ENCODE data around the gene CREB3L1. TPM values are rescaled to one million over a fixed set of nuclear protein-coding genes. Genes with fewer than 3 reads are reported as not detected.

The CREB3L1 gene
- total RNA-seq, 6 donors from 2014 or later: 19.9 to 66.8 (median 38.7) TPM

DNA sequence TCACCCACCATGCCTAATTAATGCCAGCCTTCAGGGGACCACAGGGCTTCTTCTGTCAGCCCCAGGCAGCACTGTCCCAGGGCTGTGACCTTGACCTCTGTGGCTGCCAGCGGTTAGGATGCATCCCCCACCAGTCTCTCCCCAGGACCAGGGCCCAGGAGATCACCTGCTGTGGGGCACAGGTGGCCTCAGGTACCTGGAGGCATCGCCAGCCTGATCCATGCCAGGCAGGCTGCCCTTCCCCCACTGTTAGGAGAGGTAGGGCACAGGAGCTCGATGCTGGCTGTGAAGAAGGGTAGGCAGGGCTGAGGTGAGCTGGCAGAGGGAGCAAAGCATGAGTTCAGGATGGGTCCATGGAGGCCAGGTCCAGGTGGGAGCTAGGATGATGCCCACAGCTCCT is 87.3 kb downstream of the CREB3L1 start:
- peaks cover 0 to 15% (median 14%) of the 10 kb centered on the region in 4 donors for H3K36me3 ChIP-seq
- WGBS, 2 donors: 76% methylated on average over 2 of the region's 3 CpGs; no CpG with 5 or more reads in 1 of the 2 donors
- peak overlapping the region in 1 of 4 donors; percentile 91 for H3K27ac ChIP-seq
- ATAC-seq (ENCODE audit: low FRiP score in 2 of 2) (no peak), DNase-seq (peak in 1 of 2 donors; percentile 29)
- H3K4me3 ChIP-seq: no peak overlapping the region
- H3K9me3 ChIP-seq: no peaks in the 10 kb centered on the region
- TF ChIP-seq, protein P1, sequence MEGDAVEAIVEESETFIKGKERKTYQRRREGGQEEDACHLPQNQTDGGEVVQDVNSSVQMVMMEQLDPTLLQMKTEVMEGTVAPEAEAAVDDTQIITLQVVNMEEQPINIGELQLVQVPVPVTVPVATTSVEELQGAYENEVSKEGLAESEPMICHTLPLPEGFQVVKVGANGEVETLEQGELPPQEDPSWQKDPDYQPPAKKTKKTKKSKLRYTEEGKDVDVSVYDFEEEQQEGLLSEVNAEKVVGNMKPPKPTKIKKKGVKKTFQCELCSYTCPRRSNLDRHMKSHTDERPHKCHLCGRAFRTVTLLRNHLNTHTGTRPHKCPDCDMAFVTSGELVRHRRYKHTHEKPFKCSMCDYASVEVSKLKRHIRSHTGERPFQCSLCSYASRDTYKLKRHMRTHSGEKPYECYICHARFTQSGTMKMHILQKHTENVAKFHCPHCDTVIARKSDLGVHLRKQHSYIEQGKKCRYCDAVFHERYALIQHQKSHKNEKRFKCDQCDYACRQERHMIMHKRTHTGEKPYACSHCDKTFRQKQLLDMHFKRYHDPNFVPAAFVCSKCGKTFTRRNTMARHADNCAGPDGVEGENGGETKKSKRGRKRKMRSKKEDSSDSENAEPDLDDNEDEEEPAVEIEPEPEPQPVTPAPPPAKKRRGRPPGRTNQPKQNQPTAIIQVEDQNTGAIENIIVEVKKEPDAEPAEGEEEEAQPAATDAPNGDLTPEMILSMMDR (IDR thresholded peaks at IDR 0.05): no peak
- TF ChIP-seq POLR2AphosphoS5 (IDR thresholded peaks at IDR 0.05) (no peak), EP300 (IDR thresholded peaks at IDR 0.05) (no peak)
- H3K4me1 ChIP-seq: peaks cover 40 to 71% (median 54%) of the 10 kb centered on the region in 4 donors
- no peaks in the 10 kb centered on the region for H3K27me3 ChIP-seq

DNA sequence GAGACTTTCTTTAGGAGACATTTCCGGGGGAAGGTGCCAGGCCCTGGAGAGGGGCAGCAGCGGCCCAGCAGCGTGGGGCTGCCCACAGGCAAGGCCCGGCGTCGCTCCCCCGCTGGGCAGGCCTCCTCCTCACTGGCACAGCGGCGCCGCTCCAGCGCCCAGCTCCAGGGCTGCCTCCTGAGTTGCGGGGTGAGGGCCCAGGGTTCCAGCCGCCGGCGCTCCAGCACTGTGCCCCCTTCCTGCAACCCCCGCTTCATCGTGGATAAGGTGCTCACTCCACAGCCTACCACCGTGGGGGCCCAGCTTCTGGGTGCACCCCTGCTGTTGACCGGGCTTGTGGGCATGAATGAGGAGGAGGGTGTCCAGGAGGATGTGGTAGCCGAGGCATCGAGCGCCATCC is 88.8 kb downstream of the CREB3L1 start:
- 91 to 95% methylated on average over 18 to 22 of the region's 22 CpGs for WGBS, 2 donors
- Histone ChIP-seq H3K36me3 (peaks cover 0 to 30% (median 29%) of the 10 kb centered on the region in 4 donors), H3K27ac (peak overlapping the region in 1 of 4 donors; percentile 7), H3K4me3 (no peak overlapping the region), H3K27me3 (no peaks in the 10 kb centered on the region), H3K9me3 (no peaks in the 10 kb centered on the region), H3K4me1 (peaks cover 30 to 64% (median 45%) of the 10 kb centered on the region in 4 donors)
- TF ChIP-seq POLR2A (IDR thresholded peaks at IDR 0.05): no peak
- TF ChIP-seq POLR2AphosphoS5 (IDR thresholded peaks at IDR 0.05): no peak
- TF ChIP-seq EP300 (IDR thresholded peaks at IDR 0.05): no peak
- TF ChIP-seq, protein P1 (IDR thresholded peaks at IDR 0.05): no peak
- ATAC-seq (ENCODE audit: low FRiP score in 2 of 2): no peak
- peak in 1 of 2 donors; percentile 85 for DNase-seq

DNA sequence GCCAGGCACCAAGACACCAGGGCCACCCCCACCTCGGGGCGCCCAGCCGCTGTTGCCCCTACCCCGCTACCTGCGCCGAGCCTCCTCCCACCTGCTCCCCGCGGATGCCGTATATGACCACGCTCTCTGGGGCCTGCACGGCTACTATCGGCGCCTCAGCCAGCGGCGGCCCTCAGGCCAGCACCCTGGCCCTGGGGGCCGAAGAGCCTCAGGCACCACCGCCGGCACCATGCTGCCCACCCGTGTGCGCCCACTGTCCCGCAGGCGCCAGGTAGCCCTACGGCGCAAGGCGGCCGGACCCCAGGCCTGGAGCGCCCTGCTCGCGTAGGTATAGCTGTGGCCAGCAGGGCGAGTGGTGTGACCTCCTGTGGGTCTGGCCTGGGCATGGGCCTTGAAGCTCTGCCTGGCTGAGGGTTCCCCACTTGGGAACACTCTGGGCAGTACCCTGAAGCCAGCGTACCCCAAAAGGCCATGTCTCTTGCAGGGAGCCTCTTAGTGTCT is 89.2 kb downstream of the CREB3L1 start:
- Histone ChIP-seq H3K9me3 (no peaks in the 10 kb centered on the region), H3K4me1 (peaks cover 26 to 60% (median 40%) of the 10 kb centered on the region in 4 donors), H3K27ac (peak overlapping the region in 2 of 4 donors; percentile 1 to 5), H3K36me3 (peaks cover 0 to 34% (median 33%) of the 10 kb centered on the region in 4 donors), H3K4me3 (no peak overlapping the region), H3K27me3 (no peaks in the 10 kb centered on the region)
- peak in 1 of 2 donors; percentile 77 for DNase-seq
- ATAC-seq (ENCODE audit: low FRiP score in 2 of 2): no peak
- WGBS, 2 donors: 94 to 98% methylated on average over 8 to 18 of the region's 31 CpGs
- TF ChIP-seq EP300 (IDR thresholded peaks at IDR 0.05) (no peak), POLR2AphosphoS5 (IDR thresholded peaks at IDR 0.05) (no peak), POLR2A (IDR thresholded peaks at IDR 0.05) (no peak)
- TF ChIP-seq, protein P1 (IDR thresholded peaks at IDR 0.05): no peak

DNA sequence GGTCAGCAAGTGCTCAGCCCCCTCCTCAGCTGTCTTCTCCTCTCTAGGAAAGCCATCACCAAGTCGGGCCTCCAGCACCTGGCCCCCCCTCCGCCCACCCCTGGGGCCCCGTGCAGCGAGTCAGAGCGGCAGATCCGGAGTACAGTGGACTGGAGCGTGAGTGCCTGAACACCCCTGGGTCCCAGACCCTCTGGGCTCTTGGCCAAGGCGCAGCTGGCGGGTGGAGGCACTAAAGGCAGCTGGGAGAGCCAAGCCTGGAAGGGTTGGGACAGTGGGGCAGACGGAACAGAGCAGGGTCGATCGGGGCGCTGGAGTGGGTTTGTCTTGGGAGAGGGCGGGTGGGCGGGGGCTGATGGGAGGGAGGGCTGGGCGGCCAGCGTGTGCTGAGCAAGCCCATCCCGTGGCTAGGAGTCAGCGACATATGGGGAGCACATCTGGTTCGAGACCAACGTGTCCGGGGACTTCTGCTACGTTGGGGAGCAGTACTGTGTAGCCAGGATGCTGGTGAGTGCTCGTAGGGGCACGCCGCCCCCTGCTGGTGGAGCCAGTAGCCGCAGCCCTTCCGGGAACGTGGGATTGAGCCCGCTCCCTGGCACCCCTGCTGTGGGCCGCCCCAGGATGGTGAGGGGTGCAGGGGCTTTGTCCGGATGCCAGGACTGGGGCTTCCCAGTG is 89.9 kb downstream of the CREB3L1 start:
- DNase-seq (peak; percentile 79 to 94), ATAC-seq (ENCODE audit: low FRiP score in 2 of 2) (peak; percentile 44 to 81)
- Histone ChIP-seq H3K27ac (peak overlapping the region in 3 of 4 donors; percentile 1 to 35 (median 5)), H3K36me3 (peaks cover 0 to 41% (median 39%) of the 10 kb centered on the region in 4 donors), H3K4me1 (peaks cover 19 to 53% (median 34%) of the 10 kb centered on the region in 4 donors), H3K4me3 (no peak overlapping the region), H3K9me3 (no peaks in the 10 kb centered on the region), H3K27me3 (no peaks in the 10 kb centered on the region)
- TF ChIP-seq, protein P1 (IDR thresholded peaks at IDR 0.05): peak; percentile 91 to 95 (median 94)
- TF ChIP-seq POLR2A (IDR thresholded peaks at IDR 0.05): no peak
- WGBS, 2 donors: 37 to 76% methylated on average over 12 to 25 of the region's 32 CpGs

Measured in upper lobe of left lung (tissue), 6 donors.